Measurements from ENCODE around the gene WEE1. TPM values are rescaled to one million over a fixed set of nuclear protein-coding genes. Genes with fewer than 3 reads are reported as not detected.

The WEE1 gene
- total and polyA plus RNA-seq, 2 experiments from 2014 or later, result 50.7 to 149 TPM

- Mint-ChIP-seq H3K27me3 (ENCODE audit: insufficient read depth, low read depth, poor library complexity) (peaks cover 6% of the 10 kb centered on the region), H3K36me3 (ENCODE audit: low read depth) (peaks cover 21% of the 10 kb centered on the region), H3K9me3 (no peaks in the 10 kb centered on the region), H3K27ac (no peak overlapping the region), H3K4me3 (no peak overlapping the region), H3K4me1 (peaks cover 30% of the 10 kb centered on the region)
- Histone ChIP-seq H2AFZ (no peak overlapping the region), H4K20me1 (replicated peaks; ENCODE audit: insufficient read depth) (no peaks in the 10 kb centered on the region), H3K9me2 (ENCODE audit: insufficient read depth) (no peaks in the 10 kb centered on the region), H3K27ac (ENCODE audit: low read depth) (peak overlapping the region; percentile 64; the same call in 1 of the 2 replicates), H3K4me1 (ENCODE audit: insufficient read depth) (peaks cover 19% of the 10 kb centered on the region), H3F3A (replicated peaks; ENCODE audit: low read depth) (peaks cover 15% of the 10 kb centered on the region; the same call in 1 of the 2 replicates), H3K4me2 (0 out of 2 replicates have a peak overlapping the region, but pooled peaks have one; percentile 16), H3K4me3 (no peak overlapping the region), H3K27me3 (ENCODE audit: insufficient read depth) (no peaks in the 10 kb centered on the region), H3K36me3 (ENCODE audit: insufficient read depth) (peaks cover 10% of the 10 kb centered on the region), H3K79me2 (replicated peaks; ENCODE audit: insufficient read depth) (no peaks in the 10 kb centered on the region)
- ATAC-seq (peak; percentile 67), DNase-seq (ENCODE audit: low spot score) (no peak)
- TF ChIP-seq ETS1 (IDR thresholded peaks at IDR 0.05), result no peak
- no peak for TF ChIP-seq STAT1 (IDR thresholded peaks at IDR 0.05; ENCODE audit: unreplicated experiment)
- TF ChIP-seq ZNF331 (CRISPR knock-in tag; IDR thresholded peaks at IDR 0.05; ENCODE audit: low read depth), result no peak
- TF ChIP-seq EZH2 (IDR thresholded peaks at IDR 0.05; ENCODE audit: low read depth, unreplicated experiment), result no peak
- TF ChIP-seq EZH2phosphoT487 (IDR thresholded peaks at IDR 0.05; ENCODE audit: unreplicated experiment), result no peak
- TF ChIP-seq JUNB (IDR thresholded peaks at IDR 0.05; ENCODE audit: unreplicated experiment), result no peak
Observed at GRCh38 chr11:9529334-9529650, 44.2 kb upstream of the WEE1 start.

GRCh38 chr11:9530020-9530621 is 43.3 kb upstream of the WEE1 start:
- Histone ChIP-seq H3F3A (replicated peaks; ENCODE audit: low read depth) (peaks cover 15% of the 10 kb centered on the region; the same call in 1 of the 2 replicates), H3K4me1 (ENCODE audit: insufficient read depth) (peaks cover 26% of the 10 kb centered on the region), H3K79me2 (replicated peaks; ENCODE audit: insufficient read depth) (no peaks in the 10 kb centered on the region), H3K27me3 (ENCODE audit: insufficient read depth) (no peaks in the 10 kb centered on the region), H3K27ac (ENCODE audit: low read depth) (peak overlapping the region; percentile 64), H3K4me2 (no peak overlapping the region), H3K9me2 (ENCODE audit: insufficient read depth) (no peaks in the 10 kb centered on the region), H3K36me3 (ENCODE audit: insufficient read depth) (peaks cover 10% of the 10 kb centered on the region), H3K4me3 (no peak overlapping the region), H4K20me1 (replicated peaks; ENCODE audit: insufficient read depth) (no peaks in the 10 kb centered on the region), H2AFZ (no peak overlapping the region)
- no peaks in the 10 kb centered on the region for H3K9me3 Mint-ChIP-seq
- ATAC-seq, result peak; percentile 7; the same call in 1 of the 3 replicates
- H3K27ac Mint-ChIP-seq, result peak overlapping the region; percentile 69
- H3K36me3 Mint-ChIP-seq (ENCODE audit: low read depth), result peaks cover 21% of the 10 kb centered on the region
- H3K4me3 Mint-ChIP-seq, result no peak overlapping the region
- peaks cover 8% of the 10 kb centered on the region for H3K27me3 Mint-ChIP-seq (ENCODE audit: insufficient read depth, low read depth, poor library complexity)
- no peak for DNase-seq (ENCODE audit: low spot score)
- H3K4me1 Mint-ChIP-seq, result peaks cover 37% of the 10 kb centered on the region
- TF ChIP-seq STAT1 (IDR thresholded peaks at IDR 0.05; ENCODE audit: unreplicated experiment) (no peak), CREB1 (CRISPR knock-in tag; IDR thresholded peaks at IDR 0.05; ENCODE audit: low read depth) (no peak), POLR2AphosphoS5 (IDR thresholded peaks at IDR 0.05; ENCODE audit: low read depth) (no peak), ZNF331 (CRISPR knock-in tag; IDR thresholded peaks at IDR 0.05; ENCODE audit: low read depth) (no peak), EZH2 (IDR thresholded peaks at IDR 0.05; ENCODE audit: low read depth, unreplicated experiment) (no peak), ETS1 (IDR thresholded peaks at IDR 0.05) (no peak), NANOG (IDR thresholded peaks at IDR 0.05; ENCODE audit: borderline replicate concordance) (no peak)
